Endodermal cell (in vitro differentiated cells): Measurements from ENCODE around the gene FBXW12. TPM values are rescaled to one million over a fixed set of nuclear protein-coding genes. Genes with fewer than 3 reads are reported as not detected.
"Not testable (repeated sequence)": the region's sequence is repeated elsewhere in the genome, so short reads cannot be mapped to it uniquely, and the experiment has no call there.

ENCODE experiments used
- DNase-seq: peaks from one replicate; pipeline ENCODE4 v3.0.0-alpha.2; 2017
- H3K27ac ChIP-seq: 2 replicates; pipeline ENCODE4 v1.5.1; 2013; ENCODE audit warnings: mild to moderate bottlenecking, low read depth, low read length, moderate library complexity
- H3K27me3 ChIP-seq: 2 replicates; pipeline ENCODE4 v1.6.1; 2013; ENCODE audit warnings: mild to moderate bottlenecking, low read length, moderate library complexity; ENCODE audit not compliant: insufficient read depth, control insufficient read depth, poor library complexity, severe bottlenecking
- H3K36me3 ChIP-seq: 2 replicates; pipeline ENCODE4 v1.7.0; 2013; ENCODE audit warnings: mild to moderate bottlenecking, low read length, moderate library complexity; ENCODE audit not compliant: control insufficient read depth, insufficient read depth
- H3K4me1 ChIP-seq: one replicate; pipeline ENCODE4 v1.7.0; 2013; ENCODE audit warnings: low read length; ENCODE audit not compliant: control insufficient read depth, insufficient read depth
- H3K4me3 ChIP-seq: 2 replicates; pipeline ENCODE4 v1.5.1; 2013; ENCODE audit warnings: mild to moderate bottlenecking, low read length, moderate library complexity
- H3K9ac ChIP-seq: 2 replicates; pipeline ENCODE4 v1.6.1; 2013; ENCODE audit warnings: mild to moderate bottlenecking, low read length, moderate library complexity; ENCODE audit not compliant: poor library complexity, severe bottlenecking; ENCODE audit errors: extremely low read depth
- H3K9me3 ChIP-seq: 2 replicates; pipeline ENCODE4 v1.6.1; 2013; ENCODE audit warnings: mild to moderate bottlenecking, low read length, moderate library complexity; ENCODE audit not compliant: control insufficient read depth
- H3K27ac Mint-ChIP-seq: 2 replicates; pipeline ENCODE4 v1.8.0; 2020; ENCODE audit warnings: mixed read lengths
- H3K27me3 Mint-ChIP-seq: 2 replicates; pipeline ENCODE4 v1.8.0; 2021; ENCODE audit warnings: mild to moderate bottlenecking, mixed read lengths; ENCODE audit not compliant: insufficient read depth
- H3K36me3 Mint-ChIP-seq: 2 replicates; pipeline ENCODE4 v1.8.0; 2020; ENCODE audit warnings: low read depth, mixed read lengths
- H3K4me1 Mint-ChIP-seq: 2 replicates; pipeline ENCODE4 v1.8.0; 2020; ENCODE audit warnings: mixed read lengths
- H3K4me3 Mint-ChIP-seq: 2 replicates; pipeline ENCODE4 v1.8.0; 2020; ENCODE audit warnings: mild to moderate bottlenecking, moderate library complexity, mixed read lengths
- H3K9me3 Mint-ChIP-seq: 2 replicates; pipeline ENCODE4 v1.8.0; 2020; ENCODE audit warnings: mild to moderate bottlenecking, mixed read lengths
- WGBS, 2 experiments: methylation state at CpG; one replicate each; pipeline versions ENCODE4 v1.1.5 to v1.1.7; 2013; ENCODE audit warnings: missing lambda C conversion rate in 2 of 2, mixed read lengths in 1 of 2; ENCODE audit not compliant: insufficient coverage in 1 of 2, insufficient read length in 1 of 2; 5-methylcytosine and 5-hydroxymethylcytosine counted together
- total RNA-seq, 2 donors: library from RNA; stranded (reverse); fragmentation: NEBNext Ultra II Directional in 1 of 2; extraction: Animal tissue kit (Norgen Biotek cat#: 25700) in 1 of 2; gene quantifications; 2 replicates in 1 of 2; 3 replicates in 1 of 2; pipeline ENCODE4 v1.2.1, GENCODE V29; 2021
- TF ChIP-seq, protein P1 (sequence below): fragments of 200-600 bp; sonication (generic); conservative IDR thresholded peaks from 2 replicates; pipeline ENCODE4 v1.5.0; 2021; ENCODE audit warnings: antibody characterized with exemption, mild to moderate bottlenecking

Gene FBXW12
- total RNA-seq, 2 donors from 2014 or later: 0.13 to 1.4 TPM

GRCh38 chr3:48334605-48335004 lies 37.4 kb upstream of the FBXW12 start:
- Histone ChIP-seq H3K27ac (no peak overlapping the region), H3K27me3 (no peaks in the 10 kb centered on the region), H3K4me3 (no peak overlapping the region), H3K4me1 (no peaks in the 10 kb centered on the region), H3K9me3 (no peaks in the 10 kb centered on the region), H3K9ac (no peak overlapping the region), H3K36me3 (no peaks in the 10 kb centered on the region)
- peaks cover 14% of the 10 kb centered on the region for H3K4me1 Mint-ChIP-seq
- peaks cover 2% of the 10 kb centered on the region for H3K27me3 Mint-ChIP-seq
- H3K4me3 Mint-ChIP-seq: no peak overlapping the region
- WGBS, 2 experiments: 92% methylated on average over 3 of the region's 3 CpGs; no CpG with 5 or more reads in 1 of the 2 experiments
- DNase-seq: no peak
- H3K9me3 Mint-ChIP-seq: no peaks in the 10 kb centered on the region
- TF ChIP-seq, protein P1, sequence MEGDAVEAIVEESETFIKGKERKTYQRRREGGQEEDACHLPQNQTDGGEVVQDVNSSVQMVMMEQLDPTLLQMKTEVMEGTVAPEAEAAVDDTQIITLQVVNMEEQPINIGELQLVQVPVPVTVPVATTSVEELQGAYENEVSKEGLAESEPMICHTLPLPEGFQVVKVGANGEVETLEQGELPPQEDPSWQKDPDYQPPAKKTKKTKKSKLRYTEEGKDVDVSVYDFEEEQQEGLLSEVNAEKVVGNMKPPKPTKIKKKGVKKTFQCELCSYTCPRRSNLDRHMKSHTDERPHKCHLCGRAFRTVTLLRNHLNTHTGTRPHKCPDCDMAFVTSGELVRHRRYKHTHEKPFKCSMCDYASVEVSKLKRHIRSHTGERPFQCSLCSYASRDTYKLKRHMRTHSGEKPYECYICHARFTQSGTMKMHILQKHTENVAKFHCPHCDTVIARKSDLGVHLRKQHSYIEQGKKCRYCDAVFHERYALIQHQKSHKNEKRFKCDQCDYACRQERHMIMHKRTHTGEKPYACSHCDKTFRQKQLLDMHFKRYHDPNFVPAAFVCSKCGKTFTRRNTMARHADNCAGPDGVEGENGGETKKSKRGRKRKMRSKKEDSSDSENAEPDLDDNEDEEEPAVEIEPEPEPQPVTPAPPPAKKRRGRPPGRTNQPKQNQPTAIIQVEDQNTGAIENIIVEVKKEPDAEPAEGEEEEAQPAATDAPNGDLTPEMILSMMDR: no peak
- no peaks in the 10 kb centered on the region for H3K36me3 Mint-ChIP-seq
- no peak overlapping the region for H3K27ac Mint-ChIP-seq

GRCh38 chr3:48335286-48335685 lies 36.7 kb upstream of the FBXW12 start:
- not testable (repeated sequence) for H3K27ac Mint-ChIP-seq, H3K9ac ChIP-seq, DNase-seq, H3K4me3 Mint-ChIP-seq, H3K4me1 ChIP-seq, H3K36me3 ChIP-seq, H3K4me3 ChIP-seq, H3K27ac ChIP-seq, H3K27me3 ChIP-seq, H3K9me3 ChIP-seq, H3K9me3 Mint-ChIP-seq, H3K36me3 Mint-ChIP-seq, H3K27me3 Mint-ChIP-seq
- peaks cover 14% of the 10 kb centered on the region for H3K4me1 Mint-ChIP-seq
- 91% methylated on average over 9 of the region's 9 CpGs for WGBS, 2 experiments

GRCh38 chr3:48337536-48337935 lies 34.5 kb upstream of the FBXW12 start:
- not testable (repeated sequence) for H3K4me3 ChIP-seq, H3K36me3 ChIP-seq, H3K27ac ChIP-seq, H3K4me1 ChIP-seq, H3K27me3 Mint-ChIP-seq, H3K4me3 Mint-ChIP-seq, H3K27ac Mint-ChIP-seq, H3K36me3 Mint-ChIP-seq, H3K9ac ChIP-seq, H3K9me3 ChIP-seq, H3K27me3 ChIP-seq, H3K9me3 Mint-ChIP-seq, DNase-seq
- H3K4me1 Mint-ChIP-seq: peaks cover 14% of the 10 kb centered on the region
- 83 to 93% methylated on average over 4 to 5 of the region's 5 CpGs for WGBS, 2 experiments

DNA sequence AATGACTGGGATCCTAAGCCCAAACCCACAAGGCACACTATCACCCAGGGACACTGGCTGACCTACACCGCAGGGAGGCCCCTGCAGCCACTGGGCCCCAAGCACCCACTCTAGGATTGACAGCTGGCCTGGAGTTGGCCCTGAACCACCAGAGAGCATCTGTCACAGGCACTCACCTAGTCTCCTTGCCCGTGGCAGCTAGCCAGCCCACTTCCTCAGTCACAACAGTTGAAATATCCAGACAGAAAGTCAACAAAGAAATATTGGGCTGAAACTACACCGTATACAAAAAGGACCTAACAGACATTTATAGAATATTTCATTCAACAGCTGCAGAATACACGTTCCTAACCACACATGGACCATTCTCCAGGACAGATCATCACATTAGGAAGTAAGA lies 33.4 kb upstream of the FBXW12 start:
- H3K4me3 ChIP-seq: no peak overlapping the region
- H3K4me1 ChIP-seq: no peaks in the 10 kb centered on the region
- H3K36me3 ChIP-seq: no peaks in the 10 kb centered on the region
- no peaks in the 10 kb centered on the region for H3K27me3 ChIP-seq
- H3K9me3 ChIP-seq: no peaks in the 10 kb centered on the region
- DNase-seq: no peak
- TF ChIP-seq, protein P1: no peak
- no peaks in the 10 kb centered on the region for H3K36me3 Mint-ChIP-seq
- no peak overlapping the region for H3K4me3 Mint-ChIP-seq
- H3K27ac ChIP-seq: no peak overlapping the region
- no peak overlapping the region for H3K9ac ChIP-seq
- 79 to 86% methylated on average over 2 to 4 of the region's 4 CpGs for WGBS, 2 experiments
- no peaks in the 10 kb centered on the region for H3K9me3 Mint-ChIP-seq
- H3K27me3 Mint-ChIP-seq: no peaks in the 10 kb centered on the region
- peaks cover 14% of the 10 kb centered on the region for H3K4me1 Mint-ChIP-seq
- no peak overlapping the region for H3K27ac Mint-ChIP-seq
